K562 (cell line): ENCODE results near the gene BCAS3.
"Not testable (repeated sequence)": the region's sequence is repeated elsewhere in the genome, so short reads cannot be mapped to it uniquely, and the experiment has no call there.

Experiments used
- CTCF ChIP-seq, 3 experiments: IDR thresholded peaks in 2 of 3; conservative IDR thresholded peaks in 1 of 3; 2 replicates each; pipeline ENCODE4 v1.5.1; 2011 to 2012; ENCODE audit warnings: low read length in 3 of 3, mild to moderate bottlenecking in 3 of 3, control low read depth in 2 of 3, improper control_type of control experiment in 1 of 3, inconsistent platforms in 1 of 3, low read depth in 1 of 3, mixed read lengths in 1 of 3, moderate library complexity in 1 of 3; ENCODE audit not compliant: insufficient read depth in 2 of 3
- HDAC6 ChIP-seq: IDR thresholded peaks from 2 replicates; pipeline ENCODE4 v1.6.1; 2012; ENCODE audit warnings: low read depth, mild to moderate bottlenecking, control low read depth, inconsistent platforms, low read length, moderate library complexity
- KAT2B ChIP-seq: IDR thresholded peaks from one replicate; pipeline ENCODE4 v1.6.1; 2012; ENCODE audit warnings: low read depth, mild to moderate bottlenecking, control low read depth, inconsistent platforms, low read length, moderate library complexity
- MAFK ChIP-seq: IDR thresholded peaks from 2 replicates; pipeline ENCODE4 v1.6.1; 2011; ENCODE audit warnings: low read length, improper control_type of control experiment
- MED1 ChIP-seq: sonication (generic); formaldehyde crosslinking; IDR thresholded peaks from 2 replicates; pipeline ENCODE4 v1.8.1; 2023; ENCODE audit warnings: missing genetic modification reagents, borderline replicate concordance
- NR2C2 ChIP-seq, 2 experiments: fragments of 200-800 bp in 1 of 2; sonication (Bioruptor generic) in 1 of 2; sonication (generic) in 1 of 2; formaldehyde crosslinking in 1 of 2; IDR thresholded peaks; 2 replicates each; pipeline versions ENCODE4 v1.6.1 to v1.8.0; 2016 to 2022; ENCODE audit warnings: mild to moderate bottlenecking in 1 of 2, missing compliant biosample characterization in 1 of 2, missing genetic modification characterization in 1 of 2, missing genetic modification reagents in 1 of 2
- POLR2AphosphoS2 ChIP-seq: IDR thresholded peaks from 2 replicates; pipeline ENCODE4 v1.6.1; 2012; ENCODE audit warnings: low read length, improper control_type of control experiment
- POLR2AphosphoS5 ChIP-seq: IDR thresholded peaks from 2 replicates; pipeline ENCODE4 v1.6.1; 2011; ENCODE audit warnings: mild to moderate bottlenecking, low read depth, low read length, moderate library complexity; ENCODE audit not compliant: control insufficient read depth, insufficient read depth
- TFE3 ChIP-seq: fragments of 450-650 bp; formaldehyde crosslinking; IDR thresholded peaks from 2 replicates; pipeline ENCODE4 v1.4.0; 2020; ENCODE audit warnings: mild to moderate bottlenecking, mixed read lengths
- YY1 ChIP-seq, 3 experiments: IDR thresholded peaks; 2 replicates each; pipeline ENCODE4 v1.6.1; 2011; ENCODE audit warnings: low read length in 2 of 3, mild to moderate bottlenecking in 2 of 3, moderate library complexity in 2 of 3, borderline replicate concordance in 1 of 3, control low read depth in 1 of 3, low read depth in 1 of 3; ENCODE audit not compliant: insufficient read depth in 3 of 3, insufficient replicate concordance in 2 of 3, control insufficient read depth in 1 of 3, insufficient read length in 1 of 3; ENCODE audit errors: extremely low read depth in 1 of 3
- ZKSCAN8 ChIP-seq: fragments of 200-800 bp; sonication (Bioruptor generic); IDR thresholded peaks from 2 replicates; pipeline ENCODE4 v1.6.1; 2016; ENCODE audit warnings: missing genetic modification characterization, missing compliant biosample characterization
- TF ChIP-seq, protein P1 (sequence below): sonication (generic); formaldehyde crosslinking; IDR thresholded peaks from 2 replicates; pipeline ENCODE4 v1.8.1; 2023; ENCODE audit warnings: mild to moderate bottlenecking, missing genetic modification reagents

DNA sequence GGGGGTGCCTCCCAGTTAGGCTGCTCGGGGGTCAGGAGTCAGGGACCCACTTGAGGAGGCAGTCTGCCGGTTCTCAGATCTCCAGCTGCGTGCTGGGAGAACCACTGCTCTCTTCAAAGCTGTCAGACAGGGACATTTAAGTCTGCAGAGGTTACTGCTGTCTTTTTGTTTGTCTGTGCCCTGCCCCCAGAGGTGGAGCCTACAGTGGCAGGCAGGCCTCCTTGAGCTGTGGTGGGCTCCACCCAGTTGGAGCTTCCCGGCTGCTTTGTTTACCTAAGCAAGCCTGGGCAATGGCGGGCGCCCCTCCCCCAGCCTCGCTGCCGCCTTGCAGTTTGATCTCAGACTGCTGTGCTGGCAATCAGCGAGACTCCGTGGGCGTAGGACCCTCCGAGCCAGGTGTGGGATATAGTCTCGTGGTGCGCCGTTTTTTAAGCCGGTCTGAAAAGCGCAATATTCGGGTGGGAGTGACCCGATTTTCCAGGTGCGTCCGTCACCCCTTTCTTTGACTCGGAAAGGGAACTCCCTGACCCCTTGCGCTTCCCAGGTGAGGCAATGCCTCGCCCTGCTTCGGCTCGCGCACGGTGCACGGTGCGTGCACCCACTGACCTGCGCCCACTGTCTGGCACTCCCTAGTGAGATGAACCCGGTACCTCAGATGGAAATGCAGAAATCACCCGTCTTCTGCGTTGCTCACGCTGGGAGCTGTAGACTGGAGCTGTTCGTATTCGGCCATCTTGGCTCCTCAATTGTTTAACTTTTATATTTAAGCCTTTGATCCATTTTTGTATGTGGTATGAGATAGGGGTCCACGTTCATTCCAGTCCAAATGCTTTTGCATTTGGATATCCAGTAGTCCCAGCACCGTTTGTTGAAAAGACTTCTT is 209.3 kb downstream of the BCAS3 start:
- not testable (repeated sequence) for TF ChIP-seq MAFK; HDAC6; KAT2B; MED1 (CRISPR knock-in tag); NR2C2 (CRISPR knock-in tag; IDR thresholded peaks at IDR 0.05); NR2C2 (tag; IDR thresholded peaks at IDR 0.05); CTCF (IDR thresholded peaks at IDR 0.05 in 2 of 3, conservative IDR thresholded peaks at IDR 0.05 in 1 of 3; ENCODE audit: insufficient read depth in 2 of 3, low read depth in 1 of 3, low read length in 3 of 3); ZKSCAN8 (CRISPR knock-in tag); POLR2AphosphoS2; POLR2AphosphoS5; TFE3
- peak in 1 of 3 experiments; percentile 40 for TF ChIP-seq YY1 (IDR thresholded peaks at IDR 0.05; ENCODE audit: borderline replicate concordance in 1 of 3, control insufficient read depth in 1 of 3, extremely low read depth in 1 of 3, insufficient read depth in 3 of 3, insufficient read length in 1 of 3, insufficient replicate concordance in 2 of 3, low read depth in 1 of 3, low read length in 2 of 3)
- TF ChIP-seq, protein P1, sequence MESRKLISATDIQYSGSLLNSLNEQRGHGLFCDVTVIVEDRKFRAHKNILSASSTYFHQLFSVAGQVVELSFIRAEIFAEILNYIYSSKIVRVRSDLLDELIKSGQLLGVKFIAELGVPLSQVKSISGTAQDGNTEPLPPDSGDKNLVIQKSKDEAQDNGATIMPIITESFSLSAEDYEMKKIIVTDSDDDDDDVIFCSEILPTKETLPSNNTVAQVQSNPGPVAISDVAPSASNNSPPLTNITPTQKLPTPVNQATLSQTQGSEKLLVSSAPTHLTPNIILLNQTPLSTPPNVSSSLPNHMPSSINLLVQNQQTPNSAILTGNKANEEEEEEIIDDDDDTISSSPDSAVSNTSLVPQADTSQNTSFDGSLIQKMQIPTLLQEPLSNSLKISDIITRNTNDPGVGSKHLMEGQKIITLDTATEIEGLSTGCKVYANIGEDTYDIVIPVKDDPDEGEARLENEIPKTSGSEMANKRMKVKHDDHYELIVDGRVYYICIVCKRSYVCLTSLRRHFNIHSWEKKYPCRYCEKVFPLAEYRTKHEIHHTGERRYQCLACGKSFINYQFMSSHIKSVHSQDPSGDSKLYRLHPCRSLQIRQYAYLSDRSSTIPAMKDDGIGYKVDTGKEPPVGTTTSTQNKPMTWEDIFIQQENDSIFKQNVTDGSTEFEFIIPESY (CRISPR knock-in tag), result not testable (repeated sequence)
